NCI-H446 treated with DMSO at 0.1 percent for 48 hours (cell line): Measurements from ENCODE around the gene CWH43.
"Not testable (repeated sequence)": the region's sequence is repeated elsewhere in the genome, so short reads cannot be mapped to it uniquely, and the experiment has no call there.

Source experiments
- DNase-seq: peaks from one replicate; lab custom pipeline; 2025; lab: John Stamatoyannopoulos, UW

CWH43 gene

GRCh38 chr4:49097071-49097470 is 111.0 kb downstream of the CWH43 start:
- DNase-seq: not testable (repeated sequence)

GRCh38 chr4:49097505-49097904 is 111.4 kb downstream of the CWH43 start:
- DNase-seq: not testable (repeated sequence)

GRCh38 chr4:49098034-49098759 is 112.1 kb downstream of the CWH43 start:
- not testable (repeated sequence) for DNase-seq

GRCh38 chr4:49099831-49100444 is 113.9 kb downstream of the CWH43 start:
- not testable (repeated sequence) for DNase-seq

- not testable (repeated sequence) for DNase-seq
Observed at GRCh38 chr4:49102344-49102898, 116.3 kb downstream of the CWH43 start.

- not testable (repeated sequence) for DNase-seq
Observed at GRCh38 chr4:49103436-49104136, 117.5 kb downstream of the CWH43 start.

GRCh38 chr4:49104231-49104930 is 118.3 kb downstream of the CWH43 start:
- not testable (repeated sequence) for DNase-seq

- not testable (repeated sequence) for DNase-seq
Observed at GRCh38 chr4:49105248-49105904, 119.3 kb downstream of the CWH43 start.

- not testable (repeated sequence) for DNase-seq
Observed at GRCh38 chr4:49107262-49107661, 121.2 kb downstream of the CWH43 start.

- DNase-seq: not testable (repeated sequence)
Observed at GRCh38 chr4:49108183-49108978, 122.3 kb downstream of the CWH43 start.

- DNase-seq: not testable (repeated sequence)
Observed at GRCh38 chr4:49109567-49110166, 123.6 kb downstream of the CWH43 start.

GRCh38 chr4:49110579-49110978 is 124.5 kb downstream of the CWH43 start:
- DNase-seq: not testable (repeated sequence)
